BLaER1 (cell line): ENCODE data around the gene ZNF281.

ENCODE experiments used
- H3K27ac ChIP-seq: shearing (Covaris generic); formaldehyde crosslinking; 2 replicates; pipeline ENCODE4 v1.8.1; 2022
- H3K27me3 ChIP-seq: shearing (Covaris generic); formaldehyde crosslinking; 2 replicates; pipeline ENCODE4 v1.8.1; 2022
- H3K36me3 ChIP-seq: shearing (Covaris generic); formaldehyde crosslinking; 2 replicates; pipeline ENCODE4 v1.8.1; 2022
- H3K4me1 ChIP-seq: shearing (Covaris generic); formaldehyde crosslinking; 2 replicates; pipeline ENCODE4 v1.8.1; 2022
- H3K4me2 ChIP-seq: shearing (Covaris generic); formaldehyde crosslinking; 2 replicates; pipeline ENCODE4 v1.8.1; 2022
- H3K4me3 ChIP-seq: shearing (Covaris generic); formaldehyde crosslinking; 2 replicates; pipeline ENCODE4 v1.8.1; 2022
- H3K9ac ChIP-seq: shearing (Covaris generic); formaldehyde crosslinking; 2 replicates; pipeline ENCODE4 v1.8.1; 2022
- H3K9me3 ChIP-seq: shearing (Covaris generic); formaldehyde crosslinking; 2 replicates; pipeline ENCODE4 v1.8.1; 2022
- H4K20me1 ChIP-seq: shearing (Covaris generic); formaldehyde crosslinking; 2 replicates; pipeline ENCODE4 v1.8.1; 2022
- Cebpa-rat ChIP-seq: shearing (Covaris generic); IDR thresholded peaks from 2 replicates; pipeline ENCODE4 v1.8.1; 2022

The ZNF281 gene

DNA sequence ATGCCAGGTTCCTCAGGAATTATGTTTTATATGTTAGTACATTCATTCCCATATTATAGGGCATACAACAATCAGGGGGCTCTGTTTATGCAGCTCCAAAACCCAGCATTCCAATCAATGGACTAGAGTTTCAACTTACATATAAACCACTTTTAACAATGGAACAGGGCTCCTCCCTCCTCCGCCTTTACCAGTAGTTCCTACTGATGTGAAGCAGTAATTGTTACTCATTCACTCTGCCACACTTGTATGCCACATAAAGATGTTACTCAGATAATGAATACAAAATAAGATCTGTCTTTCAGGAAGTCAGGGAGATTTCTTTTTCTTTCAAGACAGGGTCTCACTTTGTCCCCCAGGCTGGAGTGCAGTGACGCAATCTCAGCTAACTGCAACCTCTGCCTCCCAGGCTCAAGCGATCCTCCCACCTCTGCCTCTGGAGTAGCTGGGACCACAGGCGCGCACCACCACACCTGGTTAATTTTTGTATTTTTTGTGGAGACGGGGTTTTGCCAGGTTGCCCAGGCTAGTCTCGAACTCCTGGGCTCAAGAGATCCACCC, 17.1 kb downstream of the ZNF281 start:
- H3K9ac ChIP-seq, result no peak overlapping the region

DNA sequence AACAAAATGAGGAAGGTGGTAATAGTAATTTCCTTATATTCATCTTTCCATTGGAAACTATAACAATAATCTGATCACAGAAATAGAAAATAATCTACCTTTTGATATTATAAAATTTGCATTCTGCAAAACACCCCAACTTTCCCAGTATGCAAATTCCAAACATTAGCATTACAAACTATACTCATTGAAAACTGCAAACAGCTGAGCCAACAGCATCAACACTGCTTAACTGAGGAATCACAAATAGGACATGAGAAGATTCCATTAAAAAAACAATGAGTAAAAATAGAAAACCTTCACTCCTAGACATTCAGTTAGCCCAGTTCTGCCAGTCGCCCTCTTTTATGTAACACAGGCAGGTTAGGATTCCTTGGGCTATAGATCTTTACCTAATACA, 18.1 kb downstream of the ZNF281 start:
- TF ChIP-seq Cebpa-rat, result no peak
- peaks cover 5% of the 10 kb centered on the region for H3K36me3 ChIP-seq
- no peaks in the 10 kb centered on the region for H3K9me3 ChIP-seq
- H3K27ac ChIP-seq, result no peak overlapping the region
- no peak overlapping the region for H3K4me2 ChIP-seq
- H4K20me1 ChIP-seq, result no peaks in the 10 kb centered on the region
- H3K4me3 ChIP-seq, result no peak overlapping the region
- H3K27me3 ChIP-seq, result no peaks in the 10 kb centered on the region
- H3K9ac ChIP-seq, result no peak overlapping the region
- H3K4me1 ChIP-seq, result no peaks in the 10 kb centered on the region

More for the DNA sequence above, 17.1 kb downstream of the ZNF281 start:
- Histone ChIP-seq H3K27ac (no peak overlapping the region), H3K27me3 (no peaks in the 10 kb centered on the region), H3K36me3 (peaks cover 5% of the 10 kb centered on the region), H3K4me1 (no peaks in the 10 kb centered on the region), H3K4me3 (no peak overlapping the region), H3K9me3 (no peaks in the 10 kb centered on the region), H4K20me1 (no peaks in the 10 kb centered on the region; the same call in 1 of the 2 replicates), H3K4me2 (no peak overlapping the region)
- TF ChIP-seq Cebpa-rat, result no peak

DNA sequence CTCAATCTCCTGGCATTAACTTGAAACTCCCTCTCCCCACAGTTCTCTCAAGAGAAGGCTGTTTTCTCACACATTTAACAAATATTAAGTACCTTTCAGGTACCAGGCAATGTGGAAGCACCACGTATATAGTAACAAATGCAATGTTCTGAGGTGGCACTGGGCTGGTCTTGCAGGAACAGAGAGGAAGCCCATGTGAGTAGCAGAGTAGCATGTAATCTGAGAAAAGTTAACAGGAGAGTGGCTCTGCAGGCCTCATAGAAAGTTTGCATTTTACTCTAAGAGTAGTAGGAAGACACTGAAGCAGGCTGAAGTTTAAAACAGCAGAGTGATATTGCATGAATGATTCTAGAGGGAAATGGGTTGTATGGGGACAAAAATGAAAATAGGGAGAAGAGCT, 21.0 kb downstream of the ZNF281 start:
- Histone ChIP-seq H3K4me1 (no peaks in the 10 kb centered on the region), H3K4me2 (no peak overlapping the region), H3K9me3 (no peaks in the 10 kb centered on the region), H3K4me3 (no peak overlapping the region), H3K27me3 (no peaks in the 10 kb centered on the region), H4K20me1 (no peaks in the 10 kb centered on the region), H3K9ac (no peak overlapping the region), H3K27ac (no peak overlapping the region), H3K36me3 (no peaks in the 10 kb centered on the region)
- TF ChIP-seq Cebpa-rat, result no peak

DNA sequence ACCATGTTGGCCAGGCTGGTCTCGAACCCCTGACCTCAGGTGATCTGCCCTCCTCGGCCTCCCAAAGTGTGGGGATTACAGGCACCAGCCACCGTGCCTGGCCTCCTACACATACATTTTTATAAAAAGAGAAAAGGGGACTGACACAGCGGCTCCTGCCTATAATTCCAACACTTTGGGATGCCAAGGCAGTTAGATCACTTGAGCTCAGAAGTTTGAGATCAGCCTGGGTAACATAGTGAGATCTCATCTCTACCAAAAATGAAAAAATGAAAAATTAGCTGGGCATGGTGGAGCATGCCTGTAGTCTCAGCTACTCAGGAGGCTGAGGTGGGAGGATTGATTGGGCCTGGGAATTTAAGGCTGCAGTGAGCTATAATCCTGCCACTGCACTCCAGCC, 23.4 kb downstream of the ZNF281 start:
- no peak overlapping the region for H3K4me3 ChIP-seq
- H4K20me1 ChIP-seq, result no peaks in the 10 kb centered on the region
- no peaks in the 10 kb centered on the region for H3K4me1 ChIP-seq
- H3K9me3 ChIP-seq, result no peaks in the 10 kb centered on the region
- no peak overlapping the region for H3K9ac ChIP-seq
- H3K36me3 ChIP-seq, result no peaks in the 10 kb centered on the region
- TF ChIP-seq Cebpa-rat, result no peak
- H3K4me2 ChIP-seq, result no peak overlapping the region
- H3K27me3 ChIP-seq, result no peaks in the 10 kb centered on the region
- H3K27ac ChIP-seq, result no peak overlapping the region

DNA sequence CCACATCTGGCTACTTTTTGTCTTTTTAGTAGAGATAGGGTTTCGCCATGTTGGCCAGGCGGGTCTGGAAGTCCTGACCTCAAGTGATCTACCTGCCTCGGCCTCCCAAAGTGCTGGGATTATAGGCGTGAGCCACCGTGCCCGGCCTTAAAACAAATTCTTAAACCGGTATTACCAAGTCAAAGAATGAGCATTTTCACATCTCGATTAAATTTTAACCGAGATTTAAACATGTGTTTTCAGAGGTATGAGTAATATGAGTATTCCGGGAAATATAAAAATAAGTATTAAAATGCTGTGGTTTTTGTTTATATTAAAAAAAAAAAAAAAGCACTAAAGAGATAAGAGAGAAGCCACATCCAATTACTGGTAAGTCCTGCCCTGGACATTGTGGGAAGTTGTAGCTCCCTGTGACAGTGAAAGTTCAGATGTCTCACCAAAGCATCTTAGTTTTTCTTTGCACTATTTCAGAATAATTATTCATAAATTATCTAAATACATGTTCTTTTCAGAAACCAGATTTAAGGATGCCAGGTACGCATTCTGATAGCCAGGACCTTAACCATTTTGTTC, 24.9 kb downstream of the ZNF281 start:
- Histone ChIP-seq H3K9ac (no peak overlapping the region), H3K27ac (no peak overlapping the region), H3K4me3 (no peak overlapping the region), H3K4me1 (no peaks in the 10 kb centered on the region), H3K27me3 (no peaks in the 10 kb centered on the region), H3K9me3 (no peaks in the 10 kb centered on the region), H4K20me1 (no peaks in the 10 kb centered on the region), H3K4me2 (no peak overlapping the region), H3K36me3 (no peaks in the 10 kb centered on the region)
- TF ChIP-seq Cebpa-rat, result no peak

DNA sequence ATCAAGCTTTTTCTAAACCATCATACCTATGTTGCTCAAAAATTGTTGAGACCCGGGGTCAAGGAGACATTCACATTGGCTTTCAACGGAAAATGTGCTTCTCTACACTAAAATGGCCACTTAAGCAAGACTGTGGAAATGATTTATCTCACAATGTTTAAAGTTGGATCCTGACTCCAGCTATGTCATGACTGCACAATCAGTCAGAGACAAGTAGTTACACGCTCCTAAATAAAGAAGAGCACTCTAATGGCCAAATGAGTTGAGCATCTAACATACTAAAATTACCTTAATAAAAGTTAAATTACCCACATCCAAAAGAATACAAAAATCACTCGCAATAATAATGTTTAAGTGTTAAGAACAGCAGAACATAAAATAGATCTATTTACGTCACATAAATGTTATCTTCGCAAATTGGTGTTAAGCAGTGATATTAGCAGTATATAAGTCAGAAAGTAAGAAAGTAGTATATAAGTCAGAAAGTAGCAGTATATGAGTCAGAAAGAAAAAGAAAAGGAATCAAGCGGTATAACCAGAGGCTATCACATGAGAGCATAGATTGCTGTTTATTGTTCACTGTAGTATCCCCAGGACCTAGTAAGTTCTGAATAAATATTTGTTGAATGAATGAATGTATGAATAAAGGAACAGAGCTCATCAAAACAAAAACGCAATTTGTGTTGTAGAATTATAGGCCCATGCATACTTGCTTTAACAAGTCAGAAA, 28.4 kb downstream of the ZNF281 start:
- no peaks in the 10 kb centered on the region for H3K27me3 ChIP-seq
- no peaks in the 10 kb centered on the region for H4K20me1 ChIP-seq
- H3K9me3 ChIP-seq, result no peaks in the 10 kb centered on the region
- H3K27ac ChIP-seq, result no peak overlapping the region
- H3K4me1 ChIP-seq, result peaks cover 7% of the 10 kb centered on the region
- no peak overlapping the region for H3K4me2 ChIP-seq
- no peaks in the 10 kb centered on the region for H3K36me3 ChIP-seq
- no peak overlapping the region for H3K9ac ChIP-seq
- TF ChIP-seq Cebpa-rat, result no peak
- no peak overlapping the region for H3K4me3 ChIP-seq

DNA sequence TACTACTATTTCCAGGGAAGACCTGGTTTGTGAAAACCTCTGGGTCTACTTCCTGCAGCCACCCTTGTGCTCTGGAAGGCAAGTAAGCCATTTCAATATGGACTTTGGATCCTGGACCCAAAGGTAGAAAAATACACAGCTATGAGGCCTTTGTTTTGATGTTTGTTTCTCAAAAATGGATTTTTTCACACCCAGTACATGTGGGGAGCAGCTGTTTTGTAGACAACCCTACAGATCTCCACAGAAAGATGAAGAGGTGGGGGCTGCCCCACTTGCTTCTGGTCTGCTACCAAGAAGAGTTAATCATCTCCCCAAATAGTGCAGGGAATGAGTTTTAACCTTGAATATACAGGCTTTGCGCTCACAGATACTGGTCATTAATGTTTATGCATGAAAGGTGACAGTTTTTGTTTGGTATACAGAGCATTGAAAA, 29.2 kb downstream of the ZNF281 start:
- Histone ChIP-seq H4K20me1 (no peaks in the 10 kb centered on the region), H3K27ac (no peak overlapping the region), H3K27me3 (no peaks in the 10 kb centered on the region), H3K4me1 (peaks cover 7% of the 10 kb centered on the region), H3K36me3 (no peaks in the 10 kb centered on the region), H3K4me3 (no peak overlapping the region), H3K9me3 (no peaks in the 10 kb centered on the region), H3K4me2 (no peak overlapping the region), H3K9ac (no peak overlapping the region)
- TF ChIP-seq Cebpa-rat, result no peak

DNA sequence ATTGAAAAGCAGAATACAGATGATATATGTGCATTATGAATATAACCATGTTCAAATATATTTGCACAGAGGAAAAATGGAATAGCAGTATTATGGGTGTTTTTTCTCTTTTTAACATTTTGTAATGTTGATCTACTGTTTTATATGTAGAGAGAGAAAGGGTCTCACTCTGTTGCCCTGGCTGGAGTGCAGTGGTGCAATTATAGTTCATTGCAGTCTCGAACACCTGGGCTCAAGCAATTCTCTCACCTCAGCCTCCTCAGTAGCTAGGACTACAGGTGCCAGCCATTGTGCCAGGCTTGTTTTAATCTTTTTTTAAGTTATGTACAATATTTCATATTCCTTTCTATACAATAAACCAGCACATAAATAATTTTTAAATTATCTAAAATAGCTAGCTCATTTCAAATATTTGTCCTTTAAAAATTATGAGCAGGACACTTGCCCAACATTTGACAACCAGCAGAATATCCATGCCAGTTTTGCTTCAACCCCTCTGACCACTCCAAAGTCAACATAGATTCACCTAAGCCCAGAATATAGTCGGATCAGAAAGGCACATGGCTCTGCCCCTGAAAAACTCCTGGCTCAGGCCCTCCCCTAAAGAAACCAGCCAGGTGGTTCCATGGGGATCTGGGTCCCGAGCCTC, 29.8 kb downstream of the ZNF281 start:
- Histone ChIP-seq H3K4me3 (no peak overlapping the region), H3K4me1 (peaks cover 7% of the 10 kb centered on the region), H3K9ac (no peak overlapping the region), H3K27me3 (no peaks in the 10 kb centered on the region), H3K36me3 (no peaks in the 10 kb centered on the region), H3K4me2 (no peak overlapping the region), H4K20me1 (no peaks in the 10 kb centered on the region), H3K27ac (no peak overlapping the region), H3K9me3 (no peaks in the 10 kb centered on the region)
- TF ChIP-seq Cebpa-rat, result no peak

DNA sequence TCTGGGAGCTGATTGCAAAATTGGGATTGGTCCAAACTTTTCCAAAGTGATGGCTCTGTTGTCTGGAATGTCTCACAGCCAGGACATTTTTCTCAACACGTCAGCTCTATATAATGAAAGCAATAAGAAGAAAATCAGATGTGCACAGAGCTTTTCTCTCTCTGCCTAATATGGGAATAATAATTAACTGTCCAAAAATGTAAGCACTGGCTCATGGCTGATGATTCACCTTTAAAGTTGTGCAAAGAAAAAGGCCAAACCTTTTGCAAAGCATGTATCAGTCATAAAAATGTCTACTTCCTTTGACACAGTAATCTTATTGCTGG, 30.4 kb downstream of the ZNF281 start:
- H3K4me2 ChIP-seq, result no peak overlapping the region

DNA sequence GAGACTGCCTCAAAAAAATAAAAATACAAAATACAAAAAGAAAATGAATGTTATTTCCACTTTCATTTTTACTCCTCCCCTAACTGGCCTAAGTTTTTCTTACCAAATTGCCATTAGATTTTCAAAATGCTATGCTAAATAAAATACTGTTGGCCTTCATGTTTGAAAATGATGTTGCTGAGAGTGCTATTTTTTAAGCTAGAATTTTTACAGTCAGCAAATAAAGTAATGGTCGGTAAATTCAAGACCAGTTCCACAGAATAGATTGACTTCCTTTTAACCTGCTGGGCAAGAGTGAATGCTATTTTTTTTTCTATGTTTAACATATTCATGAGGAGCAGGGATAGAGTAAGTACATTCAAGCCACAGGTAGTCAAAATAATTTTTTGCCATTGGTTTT, 31.7 kb downstream of the ZNF281 start:
- Histone ChIP-seq H3K36me3 (no peaks in the 10 kb centered on the region), H3K9me3 (no peaks in the 10 kb centered on the region), H3K27ac (no peak overlapping the region), H3K4me1 (peaks cover 7% of the 10 kb centered on the region), H3K4me3 (no peak overlapping the region), H3K4me2 (no peak overlapping the region), H3K27me3 (no peaks in the 10 kb centered on the region), H3K9ac (no peak overlapping the region), H4K20me1 (no peaks in the 10 kb centered on the region)
- TF ChIP-seq Cebpa-rat, result no peak

More for the DNA sequence above, 30.4 kb downstream of the ZNF281 start:
- no peaks in the 10 kb centered on the region for H4K20me1 ChIP-seq
- no peak overlapping the region for H3K27ac ChIP-seq
- no peak for TF ChIP-seq Cebpa-rat
- H3K36me3 ChIP-seq, result no peaks in the 10 kb centered on the region
- no peak overlapping the region for H3K4me3 ChIP-seq
- peaks cover 7% of the 10 kb centered on the region for H3K4me1 ChIP-seq
- H3K9ac ChIP-seq, result no peak overlapping the region
- H3K9me3 ChIP-seq, result no peaks in the 10 kb centered on the region
- H3K27me3 ChIP-seq, result no peaks in the 10 kb centered on the region
